ENCODE data around the gene GTF2IRD1. TPM values are rescaled to one million over a fixed set of nuclear protein-coding genes. Genes with fewer than 3 reads are reported as not detected.

Gene GTF2IRD1
- total RNA-seq, 5 donors from 2014 or later (not counting 1 experiment from before 2014, with no cell fraction given): 1.2 to 6.9 (median 3.3) TPM

DNA sequence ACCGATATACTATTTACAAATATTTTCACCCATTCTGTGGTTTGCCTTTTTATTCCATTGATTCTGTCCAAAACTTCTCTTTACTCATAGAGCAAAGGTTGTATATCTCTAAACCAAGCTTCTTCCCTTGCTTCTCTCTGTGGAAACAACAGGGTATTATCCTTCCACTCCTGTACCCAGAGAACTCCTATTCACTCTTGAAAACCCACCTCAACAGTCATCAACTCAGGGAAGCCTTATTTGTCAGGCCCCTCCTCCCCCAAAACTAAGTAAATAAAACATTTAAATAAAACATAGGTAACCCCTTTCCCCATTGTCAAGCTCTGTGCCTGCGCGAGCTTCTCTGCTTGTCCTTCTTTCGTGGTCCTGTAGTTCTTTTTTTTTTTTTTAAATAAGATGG lies 44.6 kb downstream of the GTF2IRD1 start:
- no peaks in the 10 kb centered on the region for H3K36me3 ChIP-seq (ENCODE audit: control insufficient read depth in 2 of 2, extremely low read depth in 1 of 2, insufficient read depth in 1 of 2, low read length in 1 of 2)
- no peak overlapping the region for H3K27ac Mint-ChIP-seq
- H3K36me3 Mint-ChIP-seq: no peaks in the 10 kb centered on the region
- no peak overlapping the region for H3K27ac ChIP-seq (ENCODE audit: low read length)
- H3K9me3 ChIP-seq: no peaks in the 10 kb centered on the region
- no peaks in the 10 kb centered on the region for H3K9me3 Mint-ChIP-seq
- CTCF ChIA-PET: no interaction called here
- no peak overlapping the region for H3K4me3 ChIP-seq (ENCODE audit: control insufficient read depth in 1 of 2, extremely low read depth in 1 of 2, low read length in 1 of 2)
- H3K27me3 Mint-ChIP-seq: no peaks in the 10 kb centered on the region
- ATAC-seq (replicated peaks in 1 of 4): no peak
- no peak for DNase-seq
- H3K27me3 ChIP-seq (replicated peaks in 1 of 2; ENCODE audit: control insufficient read depth in 2 of 2, extremely low read depth in 1 of 2, insufficient read depth in 2 of 2, low read length in 1 of 2): peaks cover 0 to 14% of the 10 kb centered on the region in 2 experiments
- no CpG with 5 or more reads among the region's 4 CpGs for WGBS (ENCODE audit: insufficient coverage)
- no peaks in the 10 kb centered on the region for H3K4me1 ChIP-seq (ENCODE audit: control insufficient read depth in 1 of 2, extremely low read depth in 1 of 2, insufficient read depth in 2 of 2, low read length in 2 of 2)
- H3K4me3 Mint-ChIP-seq: no peak overlapping the region
- no peaks in the 10 kb centered on the region for H3K4me1 Mint-ChIP-seq
- POLR2A ChIA-PET: no interaction called here

- Mint-ChIP-seq H3K27ac (no peak overlapping the region), H3K9me3 (no peaks in the 10 kb centered on the region), H3K4me1 (no peaks in the 10 kb centered on the region), H3K27me3 (no peaks in the 10 kb centered on the region), H3K4me3 (no peak overlapping the region), H3K36me3 (no peaks in the 10 kb centered on the region)
- 93% methylated on average over 3 of the region's 8 CpGs for WGBS (ENCODE audit: insufficient coverage)
- Histone ChIP-seq H3K27me3 (replicated peaks in 1 of 2; ENCODE audit: control insufficient read depth in 2 of 2, extremely low read depth in 1 of 2, insufficient read depth in 2 of 2, low read length in 1 of 2) (peaks cover 0 to 9% of the 10 kb centered on the region in 2 experiments), H3K4me3 (ENCODE audit: control insufficient read depth in 1 of 2, extremely low read depth in 1 of 2, low read length in 1 of 2) (no peak overlapping the region), H3K4me1 (ENCODE audit: control insufficient read depth in 1 of 2, extremely low read depth in 1 of 2, insufficient read depth in 2 of 2, low read length in 2 of 2) (no peaks in the 10 kb centered on the region), H3K27ac (ENCODE audit: low read length) (no peak overlapping the region), H3K9me3 (no peaks in the 10 kb centered on the region), H3K36me3 (ENCODE audit: control insufficient read depth in 2 of 2, extremely low read depth in 1 of 2, insufficient read depth in 1 of 2, low read length in 1 of 2) (no peaks in the 10 kb centered on the region)
- ATAC-seq (replicated peaks in 1 of 4) (no peak), DNase-seq (no peak)
- ChIA-PET POLR2A (no interaction called here), CTCF (no interaction called here)
Measured at GRCh38 chr7:74498996-74499834, 45.5 kb downstream of the GTF2IRD1 start.

GRCh38 chr7:74499835-74500388 lies 46.2 kb downstream of the GTF2IRD1 start:
- Histone ChIP-seq H3K27ac (ENCODE audit: low read length) (no peak overlapping the region), H3K27me3 (replicated peaks in 1 of 2; ENCODE audit: control insufficient read depth in 2 of 2, extremely low read depth in 1 of 2, insufficient read depth in 2 of 2, low read length in 1 of 2) (peaks cover 0 to 9% of the 10 kb centered on the region in 2 experiments), H3K9me3 (no peaks in the 10 kb centered on the region), H3K36me3 (ENCODE audit: control insufficient read depth in 2 of 2, extremely low read depth in 1 of 2, insufficient read depth in 1 of 2, low read length in 1 of 2) (no peaks in the 10 kb centered on the region), H3K4me1 (ENCODE audit: control insufficient read depth in 1 of 2, extremely low read depth in 1 of 2, insufficient read depth in 2 of 2, low read length in 2 of 2) (no peaks in the 10 kb centered on the region), H3K4me3 (ENCODE audit: control insufficient read depth in 1 of 2, extremely low read depth in 1 of 2, low read length in 1 of 2) (no peak overlapping the region)
- WGBS (ENCODE audit: insufficient coverage): 89% methylated on average over 7 of the region's 9 CpGs
- no peaks in the 10 kb centered on the region for H3K36me3 Mint-ChIP-seq
- ChIA-PET POLR2A (no interaction called here), CTCF (no interaction called here)
- H3K4me1 Mint-ChIP-seq: no peaks in the 10 kb centered on the region
- no peaks in the 10 kb centered on the region for H3K9me3 Mint-ChIP-seq
- no peak overlapping the region for H3K27ac Mint-ChIP-seq
- ATAC-seq (replicated peaks in 1 of 4) (no peak), DNase-seq (no peak)
- no peaks in the 10 kb centered on the region for H3K27me3 Mint-ChIP-seq
- H3K4me3 Mint-ChIP-seq: no peak overlapping the region

GRCh38 chr7:74501298-74501697 lies 47.6 kb downstream of the GTF2IRD1 start:
- WGBS (ENCODE audit: insufficient coverage): 96% methylated on average over 9 of the region's 10 CpGs
- no peak overlapping the region for H3K4me3 ChIP-seq (ENCODE audit: control insufficient read depth in 1 of 2, extremely low read depth in 1 of 2, low read length in 1 of 2)
- POLR2A ChIA-PET: no interaction called here
- no peaks in the 10 kb centered on the region for H3K36me3 ChIP-seq (ENCODE audit: control insufficient read depth in 2 of 2, extremely low read depth in 1 of 2, insufficient read depth in 1 of 2, low read length in 1 of 2)
- no peaks in the 10 kb centered on the region for H3K9me3 Mint-ChIP-seq
- no peaks in the 10 kb centered on the region for H3K9me3 ChIP-seq
- peaks cover 0 to 9% of the 10 kb centered on the region in 2 experiments for H3K27me3 ChIP-seq (replicated peaks in 1 of 2; ENCODE audit: control insufficient read depth in 2 of 2, extremely low read depth in 1 of 2, insufficient read depth in 2 of 2, low read length in 1 of 2)
- ATAC-seq (replicated peaks in 1 of 4): no peak
- H3K4me1 Mint-ChIP-seq: no peaks in the 10 kb centered on the region
- H3K4me1 ChIP-seq (ENCODE audit: control insufficient read depth in 1 of 2, extremely low read depth in 1 of 2, insufficient read depth in 2 of 2, low read length in 2 of 2): no peaks in the 10 kb centered on the region
- no peaks in the 10 kb centered on the region for H3K36me3 Mint-ChIP-seq
- H3K27ac ChIP-seq (ENCODE audit: low read length): no peak overlapping the region
- no peaks in the 10 kb centered on the region for H3K27me3 Mint-ChIP-seq
- no peak for DNase-seq
- CTCF ChIA-PET: no interaction called here
- no peak overlapping the region for H3K4me3 Mint-ChIP-seq
- no peak overlapping the region for H3K27ac Mint-ChIP-seq

- Mint-ChIP-seq H3K27ac (no peak overlapping the region), H3K9me3 (no peaks in the 10 kb centered on the region), H3K4me3 (no peak overlapping the region), H3K4me1 (no peaks in the 10 kb centered on the region), H3K27me3 (no peaks in the 10 kb centered on the region), H3K36me3 (no peaks in the 10 kb centered on the region)
- Histone ChIP-seq H3K36me3 (ENCODE audit: control insufficient read depth in 2 of 2, extremely low read depth in 1 of 2, insufficient read depth in 1 of 2, low read length in 1 of 2) (no peaks in the 10 kb centered on the region), H3K27me3 (replicated peaks in 1 of 2; ENCODE audit: control insufficient read depth in 2 of 2, extremely low read depth in 1 of 2, insufficient read depth in 2 of 2, low read length in 1 of 2) (peaks cover 0 to 9% of the 10 kb centered on the region in 2 experiments), H3K4me1 (ENCODE audit: control insufficient read depth in 1 of 2, extremely low read depth in 1 of 2, insufficient read depth in 2 of 2, low read length in 2 of 2) (no peaks in the 10 kb centered on the region), H3K9me3 (no peaks in the 10 kb centered on the region), H3K4me3 (ENCODE audit: control insufficient read depth in 1 of 2, extremely low read depth in 1 of 2, low read length in 1 of 2) (no peak overlapping the region), H3K27ac (ENCODE audit: low read length) (no peak overlapping the region)
- WGBS (ENCODE audit: insufficient coverage): 84% methylated on average over 8 of the region's 14 CpGs
- ChIA-PET POLR2A (no interaction called here), CTCF (no interaction called here)
- DNase-seq (no peak), ATAC-seq (replicated peaks in 1 of 4) (no peak)
Measured at GRCh38 chr7:74502216-74502891, 48.6 kb downstream of the GTF2IRD1 start.

- Mint-ChIP-seq H3K36me3 (no peaks in the 10 kb centered on the region), H3K4me1 (no peaks in the 10 kb centered on the region), H3K9me3 (no peaks in the 10 kb centered on the region), H3K4me3 (no peak overlapping the region), H3K27me3 (no peaks in the 10 kb centered on the region), H3K27ac (no peak overlapping the region)
- ATAC-seq (replicated peaks in 1 of 4): no peak
- ChIA-PET POLR2A (no interaction called here), CTCF (no interaction called here)
- Histone ChIP-seq H3K9me3 (no peaks in the 10 kb centered on the region), H3K36me3 (ENCODE audit: control insufficient read depth in 2 of 2, extremely low read depth in 1 of 2, insufficient read depth in 1 of 2, low read length in 1 of 2) (no peaks in the 10 kb centered on the region), H3K27me3 (replicated peaks in 1 of 2; ENCODE audit: control insufficient read depth in 2 of 2, extremely low read depth in 1 of 2, insufficient read depth in 2 of 2, low read length in 1 of 2) (peaks cover 0 to 9% of the 10 kb centered on the region in 2 experiments), H3K27ac (ENCODE audit: low read length) (no peak overlapping the region), H3K4me1 (ENCODE audit: control insufficient read depth in 1 of 2, extremely low read depth in 1 of 2, insufficient read depth in 2 of 2, low read length in 2 of 2) (no peaks in the 10 kb centered on the region), H3K4me3 (ENCODE audit: control insufficient read depth in 1 of 2, extremely low read depth in 1 of 2, low read length in 1 of 2) (no peak overlapping the region)
- no peak for DNase-seq
- 94% methylated on average over 5 of the region's 8 CpGs for WGBS (ENCODE audit: insufficient coverage)
Measured at GRCh38 chr7:74503061-74503460, 49.4 kb downstream of the GTF2IRD1 start.
